ENCODE data around the gene MYO3A. TPM values are rescaled to one million over a fixed set of nuclear protein-coding genes. Genes with fewer than 3 reads are reported as not detected.

Gene MYO3A
- total RNA-seq, 2 experiments from 2014 or later, result not detected

- CTCF ChIA-PET, result interaction anchor here (1.4 kb wide), 1 partner anchor 79 kb away, joined by 3 read pairs; no protein-coding TSS in a partner anchor
- Mint-ChIP-seq H3K27me3 (peaks cover 9% of the 10 kb centered on the region), H3K4me3 (no peak overlapping the region), H3K36me3 (ENCODE audit: low read depth) (peaks cover 1% of the 10 kb centered on the region), H3K27ac (no peak overlapping the region), H3K4me1 (ENCODE audit: low read depth) (no peaks in the 10 kb centered on the region), H3K9me3 (peaks cover 13% of the 10 kb centered on the region)
- POLR2A ChIA-PET, result no interaction called here
- TF ChIP-seq CTCF (IDR thresholded peaks at IDR 0.05), result no peak
- intact Hi-C loops (cut with micrococcal nuclease), result no loop called here
- DNase-seq (no peak), ATAC-seq (no peak)
These were observed 20.8 kb downstream of the MYO3A start for GRCh38 chr10:25954851-25955250.

- intact Hi-C loops (cut with micrococcal nuclease), result no loop called here
- peaks cover 13% of the 10 kb centered on the region for H3K9me3 Mint-ChIP-seq
- H3K27me3 Mint-ChIP-seq, result peaks cover 5% of the 10 kb centered on the region
- peaks cover 1% of the 10 kb centered on the region for H3K36me3 Mint-ChIP-seq (ENCODE audit: low read depth)
- ATAC-seq (no peak), DNase-seq (no peak)
- no peak overlapping the region for H3K27ac Mint-ChIP-seq
- H3K4me3 Mint-ChIP-seq, result no peak overlapping the region
- H3K4me1 Mint-ChIP-seq (ENCODE audit: low read depth), result no peaks in the 10 kb centered on the region
- ChIA-PET CTCF (no interaction called here), POLR2A (no interaction called here)
- no peak for TF ChIP-seq CTCF (IDR thresholded peaks at IDR 0.05)
These were observed 25.7 kb downstream of the MYO3A start for GRCh38 chr10:25959540-25960232.

GRCh38 chr10:25965584-25965983 is 31.6 kb downstream of the MYO3A start:
- TF ChIP-seq CTCF (IDR thresholded peaks at IDR 0.05), result no peak
- ChIA-PET CTCF (no interaction called here), POLR2A (no interaction called here)
- intact Hi-C loops (cut with micrococcal nuclease), result no loop called here
- H3K9me3 Mint-ChIP-seq, result no peaks in the 10 kb centered on the region
- no peak overlapping the region for H3K27ac Mint-ChIP-seq
- H3K27me3 Mint-ChIP-seq, result peaks cover 10% of the 10 kb centered on the region
- no peaks in the 10 kb centered on the region for H3K4me1 Mint-ChIP-seq (ENCODE audit: low read depth)
- H3K4me3 Mint-ChIP-seq, result no peak overlapping the region
- no peak for DNase-seq
- H3K36me3 Mint-ChIP-seq (ENCODE audit: low read depth), result no peaks in the 10 kb centered on the region
- no peak for ATAC-seq

- no peak for TF ChIP-seq CTCF (IDR thresholded peaks at IDR 0.05)
- H3K27me3 Mint-ChIP-seq, result peaks cover 10% of the 10 kb centered on the region
- ATAC-seq, result no peak
- intact Hi-C loops (cut with micrococcal nuclease), result no loop called here
- no peaks in the 10 kb centered on the region for H3K4me1 Mint-ChIP-seq (ENCODE audit: low read depth)
- no peak overlapping the region for H3K27ac Mint-ChIP-seq
- H3K4me3 Mint-ChIP-seq, result no peak overlapping the region
- H3K9me3 Mint-ChIP-seq, result no peaks in the 10 kb centered on the region
- ChIA-PET POLR2A (no interaction called here), CTCF (no interaction called here)
- no peaks in the 10 kb centered on the region for H3K36me3 Mint-ChIP-seq (ENCODE audit: low read depth)
- no peak for DNase-seq
These were observed 32.8 kb downstream of the MYO3A start for GRCh38 chr10:25966844-25967243.

- ATAC-seq, result no peak
- no peaks in the 10 kb centered on the region for H3K4me1 Mint-ChIP-seq (ENCODE audit: low read depth)
- no peaks in the 10 kb centered on the region for H3K9me3 Mint-ChIP-seq
- no peak overlapping the region for H3K27ac Mint-ChIP-seq
- no peaks in the 10 kb centered on the region for H3K36me3 Mint-ChIP-seq (ENCODE audit: low read depth)
- DNase-seq, result no peak
- ChIA-PET CTCF (no interaction called here), POLR2A (no interaction called here)
- no peak overlapping the region for H3K4me3 Mint-ChIP-seq
- H3K27me3 Mint-ChIP-seq, result peaks cover 10% of the 10 kb centered on the region
- intact Hi-C loops (cut with micrococcal nuclease), result no loop called here
- no peak for TF ChIP-seq CTCF (IDR thresholded peaks at IDR 0.05)
These were observed 38.6 kb downstream of the MYO3A start for GRCh38 chr10:25972631-25973030.

Data from activated CD8-positive, alpha-beta T cell treated with anti-CD3 and anti-CD28 coated beads for 36 hours (primary cell).